SU-DHL-6 (cell line): Measurements from ENCODE around the gene PACS1.

Source experiments
- EZH2phosphoT487 ChIP-seq: fragments of 200-600 bp; sonication (generic), shearing (Covaris generic); conservative IDR thresholded peaks from 2 replicates; pipeline ENCODE4 v1.6.1; 2018; ENCODE audit warnings: mild to moderate bottlenecking, antibody characterized with exemption, low read length, moderate library complexity, mixed read lengths
- TF ChIP-seq, protein P1 (sequence below): fragments of 200-600 bp; sonication (generic); IDR thresholded peaks from one replicate; pipeline ENCODE4 v1.5.1; 2017; ENCODE audit warnings: antibody characterized with exemption, mild to moderate bottlenecking, low read length, moderate library complexity; ENCODE audit not compliant: insufficient read depth, poor library complexity, severe bottlenecking

GRCh38 chr11:66266378-66267038, 196.4 kb downstream of the PACS1 start:
- TF ChIP-seq, protein P1, sequence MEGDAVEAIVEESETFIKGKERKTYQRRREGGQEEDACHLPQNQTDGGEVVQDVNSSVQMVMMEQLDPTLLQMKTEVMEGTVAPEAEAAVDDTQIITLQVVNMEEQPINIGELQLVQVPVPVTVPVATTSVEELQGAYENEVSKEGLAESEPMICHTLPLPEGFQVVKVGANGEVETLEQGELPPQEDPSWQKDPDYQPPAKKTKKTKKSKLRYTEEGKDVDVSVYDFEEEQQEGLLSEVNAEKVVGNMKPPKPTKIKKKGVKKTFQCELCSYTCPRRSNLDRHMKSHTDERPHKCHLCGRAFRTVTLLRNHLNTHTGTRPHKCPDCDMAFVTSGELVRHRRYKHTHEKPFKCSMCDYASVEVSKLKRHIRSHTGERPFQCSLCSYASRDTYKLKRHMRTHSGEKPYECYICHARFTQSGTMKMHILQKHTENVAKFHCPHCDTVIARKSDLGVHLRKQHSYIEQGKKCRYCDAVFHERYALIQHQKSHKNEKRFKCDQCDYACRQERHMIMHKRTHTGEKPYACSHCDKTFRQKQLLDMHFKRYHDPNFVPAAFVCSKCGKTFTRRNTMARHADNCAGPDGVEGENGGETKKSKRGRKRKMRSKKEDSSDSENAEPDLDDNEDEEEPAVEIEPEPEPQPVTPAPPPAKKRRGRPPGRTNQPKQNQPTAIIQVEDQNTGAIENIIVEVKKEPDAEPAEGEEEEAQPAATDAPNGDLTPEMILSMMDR = no peak
- TF ChIP-seq EZH2phosphoT487 = no peak
